Chondrocyte (in vitro differentiated cells): Measurements from ENCODE around the gene ARHGAP42. TPM values are rescaled to one million over a fixed set of nuclear protein-coding genes. Genes with fewer than 3 reads are reported as not detected.

ENCODE experiments used
- DNase-seq: peaks from one replicate; pipeline ENCODE4 v3.0.0; 2021; ENCODE audit warnings: mixed read lengths, low spot score
- H3K27ac Mint-ChIP-seq: one replicate; pipeline ENCODE4 v1.8.0; 2021; ENCODE audit warnings: mild to moderate bottlenecking, moderate library complexity, mixed read lengths; ENCODE audit not compliant: unreplicated experiment
- H3K27me3 Mint-ChIP-seq: 2 replicates; pipeline ENCODE4 v1.8.0; 2021; ENCODE audit warnings: low read depth, mixed read lengths
- H3K36me3 Mint-ChIP-seq: 2 replicates; pipeline ENCODE4 v1.8.0; 2021; ENCODE audit warnings: low read depth, mixed read lengths
- H3K4me1 Mint-ChIP-seq: 2 replicates; pipeline ENCODE4 v1.8.0; 2021; ENCODE audit warnings: low read depth, mild to moderate bottlenecking, mixed read lengths
- H3K4me3 Mint-ChIP-seq: one replicate; pipeline ENCODE4 v1.8.0; 2021; ENCODE audit warnings: mild to moderate bottlenecking, moderate library complexity, mixed read lengths; ENCODE audit not compliant: unreplicated experiment
- H3K9me3 Mint-ChIP-seq: 2 replicates; pipeline ENCODE4 v1.8.0; 2021; ENCODE audit warnings: low read depth, mixed read lengths
- CTCF ChIP-seq: fragments of 200-600 bp; sonication (generic); IDR thresholded peaks from 2 replicates; pipeline ENCODE4 v1.5.0; 2021; ENCODE audit warnings: antibody characterized with exemption, mild to moderate bottlenecking, moderate library complexity
- total RNA-seq: library from RNA; stranded (reverse); gene quantifications from 3 replicates; pipeline ENCODE4 v1.2.1, GENCODE V29; 2021

The ARHGAP42 gene
- total RNA-seq, 1 donor from 2014 or later = 16.1 TPM

GRCh38 chr11:100732949-100733348 lies 45.9 kb downstream of the ARHGAP42 start:
- Mint-ChIP-seq H3K9me3 (peaks cover 4% of the 10 kb centered on the region), H3K36me3 (no peaks in the 10 kb centered on the region), H3K4me1 (peaks cover 22% of the 10 kb centered on the region)

GRCh38 chr11:100734743-100735527 lies 47.8 kb downstream of the ARHGAP42 start:
- peaks cover 36% of the 10 kb centered on the region for H3K4me1 Mint-ChIP-seq
- DNase-seq = no peak
- no peaks in the 10 kb centered on the region for H3K27me3 Mint-ChIP-seq
- no peaks in the 10 kb centered on the region for H3K36me3 Mint-ChIP-seq
- TF ChIP-seq CTCF = no peak
- no peak overlapping the region for H3K27ac Mint-ChIP-seq
- H3K4me3 Mint-ChIP-seq = no peak overlapping the region
- peaks cover 4% of the 10 kb centered on the region for H3K9me3 Mint-ChIP-seq

More at GRCh38 chr11:100732949-100733348, 45.9 kb downstream of the ARHGAP42 start:
- no peak for TF ChIP-seq CTCF
- Mint-ChIP-seq H3K4me3 (no peak overlapping the region), H3K27me3 (no peaks in the 10 kb centered on the region), H3K27ac (no peak overlapping the region)
- DNase-seq = no peak

GRCh38 chr11:100735949-100736675 lies 49.0 kb downstream of the ARHGAP42 start:
- peaks cover 48% of the 10 kb centered on the region for H3K4me1 Mint-ChIP-seq
- H3K4me3 Mint-ChIP-seq = no peak overlapping the region
- peaks cover 4% of the 10 kb centered on the region for H3K9me3 Mint-ChIP-seq
- no peak overlapping the region for H3K27ac Mint-ChIP-seq
- no peak for DNase-seq
- H3K27me3 Mint-ChIP-seq = no peaks in the 10 kb centered on the region
- no peaks in the 10 kb centered on the region for H3K36me3 Mint-ChIP-seq
- no peak for TF ChIP-seq CTCF

DNA sequence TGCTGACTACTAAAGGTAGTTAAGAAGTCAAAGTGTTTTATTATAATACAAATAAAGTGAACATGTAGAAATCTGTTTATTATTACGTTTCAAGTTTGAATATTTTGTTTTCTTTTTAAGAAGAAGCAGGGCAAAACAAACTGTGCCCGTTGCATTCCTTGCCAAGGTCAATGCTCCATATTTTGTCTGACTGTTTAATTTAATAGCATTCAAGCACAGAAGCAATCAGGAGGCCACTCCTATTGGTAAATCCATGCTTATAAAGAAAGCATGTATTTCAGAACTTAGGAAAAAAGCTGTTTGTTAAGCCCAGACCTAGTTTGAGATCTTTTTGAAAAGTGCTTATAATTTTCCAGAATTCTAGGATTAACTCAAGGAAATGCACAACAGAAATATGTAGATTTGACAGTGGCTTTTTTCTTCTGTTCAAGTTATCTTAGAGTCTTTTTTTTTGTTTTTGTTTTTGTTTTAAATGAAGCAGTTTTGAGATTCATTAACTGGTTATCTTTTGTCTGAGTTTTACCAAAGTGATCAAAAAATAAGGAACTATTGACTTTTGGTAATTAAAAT lies 51.7 kb downstream of the ARHGAP42 start:
- Mint-ChIP-seq H3K4me1 (peaks cover 53% of the 10 kb centered on the region), H3K27me3 (no peaks in the 10 kb centered on the region), H3K27ac (peak overlapping the region; percentile 90), H3K9me3 (peaks cover 4% of the 10 kb centered on the region), H3K4me3 (no peak overlapping the region), H3K36me3 (no peaks in the 10 kb centered on the region)
- no peak for TF ChIP-seq CTCF
- DNase-seq = no peak

DNA sequence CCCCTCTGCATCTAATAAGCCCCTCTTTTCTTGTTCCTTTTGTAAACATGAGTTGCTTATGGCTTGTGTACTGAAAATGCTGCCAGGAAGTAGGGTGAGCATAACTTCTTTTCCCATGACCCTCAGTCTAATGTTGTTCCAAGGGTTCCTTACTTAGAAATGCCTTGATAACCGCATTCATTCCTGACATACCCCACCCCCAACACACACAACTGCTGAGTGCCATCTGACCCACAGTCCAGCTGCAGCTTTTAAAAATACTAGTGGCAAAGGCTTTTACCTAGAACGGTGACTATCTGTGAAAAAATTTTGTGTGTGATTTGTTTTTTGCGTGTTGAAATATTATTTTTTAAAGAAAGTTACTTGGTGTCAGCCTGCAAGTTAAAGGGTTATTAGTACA lies 52.6 kb downstream of the ARHGAP42 start:
- H3K4me1 Mint-ChIP-seq = peaks cover 53% of the 10 kb centered on the region
- no peaks in the 10 kb centered on the region for H3K36me3 Mint-ChIP-seq
- no peak for DNase-seq
- no peaks in the 10 kb centered on the region for H3K27me3 Mint-ChIP-seq
- no peak overlapping the region for H3K4me3 Mint-ChIP-seq
- TF ChIP-seq CTCF = no peak
- peaks cover 4% of the 10 kb centered on the region for H3K9me3 Mint-ChIP-seq
- H3K27ac Mint-ChIP-seq = peak overlapping the region; percentile 90
